Erythroblast (primary cell): Measurements from ENCODE around the gene ZNF385B.

ENCODE experiments used
- DNase-seq, 2 experiments: peaks; one replicate each; lab custom pipeline; 2025; lab: John Stamatoyannopoulos, UW
- GATA1 ChIP-seq: IDR thresholded peaks from 2 replicates; pipeline ENCODE4 v1.6.1; 2011; ENCODE audit warnings: low read depth, mild to moderate bottlenecking, control low read depth, low read length, moderate library complexity
- POLR2A ChIP-seq: IDR thresholded peaks from 2 replicates; pipeline ENCODE4 v1.6.1; 2011; ENCODE audit warnings: mild to moderate bottlenecking, low read length

Gene ZNF385B

DNA sequence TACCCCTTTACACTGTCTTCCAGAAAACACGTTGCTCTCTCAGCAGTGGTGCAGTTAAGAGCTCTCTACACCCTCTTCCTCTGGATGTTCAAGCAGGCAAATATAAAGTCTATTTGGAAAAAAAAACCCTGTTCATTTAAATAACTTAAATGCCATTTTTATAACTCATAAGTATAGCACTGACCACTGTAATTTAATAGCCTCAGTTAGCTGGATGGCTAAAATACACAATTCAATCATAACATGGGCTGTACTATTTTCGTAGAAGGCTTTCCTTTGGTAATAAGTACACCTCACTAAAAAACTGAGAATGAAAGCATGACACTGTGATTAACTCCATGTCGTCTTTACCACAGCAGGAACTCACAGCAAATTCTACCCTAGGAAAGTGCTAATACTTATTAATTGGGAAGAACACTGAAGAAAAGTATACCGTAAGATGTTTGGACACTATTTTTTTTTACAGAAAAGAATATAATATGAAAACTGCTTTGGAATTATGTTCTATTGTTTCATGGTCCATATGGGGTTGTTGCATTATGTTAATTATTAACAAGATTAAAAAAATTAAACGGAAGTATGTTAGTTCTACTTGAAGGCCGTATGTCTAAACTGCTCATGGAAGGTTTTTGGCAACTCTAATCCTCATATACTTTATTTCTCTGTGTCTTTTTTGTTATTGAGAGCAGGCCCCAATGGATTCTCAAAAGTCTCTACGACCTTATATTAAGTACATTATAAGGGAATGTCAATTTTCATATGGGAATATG, 269.1 kb downstream of the ZNF385B start:
- TF ChIP-seq GATA1 (no peak), POLR2A (no peak)
- DNase-seq, result no peak

DNA sequence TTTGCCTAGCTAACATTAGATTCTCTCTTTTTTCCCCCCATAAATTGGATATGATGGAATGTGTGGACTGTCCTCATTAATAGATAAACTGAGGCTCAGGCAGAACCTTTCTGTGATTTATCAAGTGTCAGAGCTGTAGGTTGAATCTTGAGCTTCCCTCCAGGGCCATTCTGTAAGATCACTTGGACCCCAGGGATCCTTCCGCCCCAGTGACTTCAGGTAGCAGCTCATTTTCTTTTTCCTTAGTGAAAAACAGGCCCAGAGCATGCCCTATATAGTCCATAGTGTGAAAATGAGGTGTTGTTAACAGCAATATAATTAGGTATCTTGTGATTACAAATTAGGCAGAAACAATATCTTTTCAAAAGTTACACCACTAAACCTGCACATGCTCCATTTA, 269.7 kb downstream of the ZNF385B start:
- no peak for DNase-seq
- no peak for TF ChIP-seq POLR2A
- TF ChIP-seq GATA1, result no peak

DNA sequence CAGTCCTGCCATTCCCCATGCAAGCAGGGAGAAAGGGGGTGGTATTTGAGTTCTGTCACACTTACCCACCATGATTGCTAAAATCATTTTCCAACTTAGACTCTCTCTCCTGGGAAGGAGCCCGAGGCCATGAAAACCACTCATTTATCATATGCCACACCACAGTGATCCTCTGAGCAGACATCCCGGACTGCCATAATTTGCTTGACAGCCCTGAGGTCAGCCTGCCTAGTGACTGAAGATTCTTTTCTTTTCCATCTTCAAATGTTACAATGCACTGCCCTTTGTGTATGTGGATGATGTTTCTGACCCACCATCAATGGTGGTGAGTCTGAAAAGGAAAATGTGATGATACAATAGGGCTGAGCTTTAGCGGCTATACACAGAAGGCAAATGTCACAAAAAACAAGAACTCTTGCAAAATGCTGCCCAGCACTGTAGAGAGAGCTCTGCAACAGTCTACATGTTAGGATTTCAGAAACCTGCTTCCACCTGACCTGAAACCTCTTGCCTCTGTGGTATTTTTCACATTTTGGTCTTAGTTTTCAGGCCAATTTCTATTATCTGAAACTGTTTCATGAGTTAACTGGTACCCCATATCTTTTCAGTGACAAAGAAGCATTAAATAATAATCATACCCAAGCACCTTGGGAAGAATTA, 272.8 kb downstream of the ZNF385B start:
- TF ChIP-seq POLR2A, result no peak
- TF ChIP-seq GATA1, result no peak
- DNase-seq, result no peak

DNA sequence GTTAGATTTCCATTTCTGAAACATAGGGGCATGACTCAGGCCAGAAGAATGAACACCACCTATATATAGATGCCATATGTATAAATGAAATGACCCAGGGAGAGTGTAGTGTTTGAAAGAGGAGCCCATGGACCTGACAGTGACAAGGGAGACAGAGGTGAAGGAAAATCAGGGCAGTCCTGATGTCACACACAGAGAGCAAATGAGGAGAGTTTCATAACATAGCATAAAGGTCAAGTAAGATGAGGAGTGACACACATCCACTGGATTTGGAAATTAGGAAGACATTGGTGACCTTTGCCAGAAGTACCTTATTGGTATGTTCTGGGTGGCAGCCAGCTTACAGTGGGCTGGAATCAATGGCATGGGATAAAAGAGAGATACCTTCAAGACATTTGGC, 276.7 kb downstream of the ZNF385B start:
- DNase-seq, result no peak
- TF ChIP-seq GATA1, result no peak
- no peak for TF ChIP-seq POLR2A

GRCh38 chr2:179581605-179582004, 279.8 kb downstream of the ZNF385B start:
- no peak for DNase-seq
- TF ChIP-seq GATA1 (no peak), POLR2A (no peak)

GRCh38 chr2:179580378-179581146, 280.9 kb downstream of the ZNF385B start:
- no peak for DNase-seq
- no peak for TF ChIP-seq GATA1
- no peak for TF ChIP-seq POLR2A

DNA sequence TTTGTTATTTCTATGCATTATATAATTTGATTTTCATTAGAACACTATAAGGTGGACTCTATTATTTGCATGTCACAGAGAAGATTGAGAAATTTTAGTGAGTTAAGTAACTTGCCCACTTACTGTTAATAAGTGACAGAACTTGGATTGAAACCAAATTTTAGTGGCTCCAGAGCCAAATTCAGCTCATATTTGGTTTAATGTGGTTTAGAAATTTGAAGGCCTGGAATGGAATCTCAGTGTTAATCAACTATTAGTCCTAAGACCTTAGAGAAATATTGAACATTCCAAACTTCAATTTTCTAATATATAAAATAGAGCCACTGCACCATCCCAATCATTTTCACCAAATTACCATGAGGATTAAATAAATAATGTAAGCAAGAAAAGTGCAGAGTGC, 281.6 kb downstream of the ZNF385B start:
- no peak for DNase-seq
- no peak for TF ChIP-seq GATA1
- no peak for TF ChIP-seq POLR2A

GRCh38 chr2:179578171-179578916, 283.1 kb downstream of the ZNF385B start:
- no peak for TF ChIP-seq POLR2A
- no peak for TF ChIP-seq GATA1
- DNase-seq, result no peak

DNA sequence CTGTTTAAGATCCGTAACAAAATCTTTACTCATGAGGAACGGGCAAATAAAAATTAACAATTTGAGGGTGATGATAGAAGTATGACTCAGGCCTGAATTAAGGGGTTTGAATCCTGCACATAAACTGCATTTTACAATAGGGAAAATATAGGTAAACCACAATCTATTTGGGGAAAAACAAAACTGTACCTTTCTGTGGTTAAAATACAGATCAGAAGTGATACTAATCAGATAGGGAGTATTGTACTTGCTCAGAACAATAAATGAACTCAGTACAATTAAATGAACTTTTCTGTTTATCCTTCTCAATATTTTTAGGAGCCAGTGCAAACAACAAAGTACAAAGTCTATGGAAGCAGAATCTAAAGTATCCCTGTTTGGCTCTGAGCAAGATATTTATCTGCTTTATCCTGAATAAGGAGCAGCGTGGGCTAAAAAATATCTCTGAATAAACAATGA, 287.3 kb downstream of the ZNF385B start:
- no peak for DNase-seq
- TF ChIP-seq GATA1 (no peak), POLR2A (no peak)

- TF ChIP-seq GATA1 (no peak), POLR2A (no peak)
- DNase-seq, result no peak
Measured at GRCh38 chr2:179572544-179572943, 288.9 kb downstream of the ZNF385B start.

- TF ChIP-seq POLR2A (no peak), GATA1 (no peak)
- no peak for DNase-seq
Measured at GRCh38 chr2:179571721-179572120, 289.7 kb downstream of the ZNF385B start.

GRCh38 chr2:179571252-179571651, 290.2 kb downstream of the ZNF385B start:
- no peak for DNase-seq
- TF ChIP-seq GATA1 (no peak), POLR2A (no peak)

- DNase-seq, result no peak
- TF ChIP-seq GATA1 (no peak), POLR2A (no peak)
Measured at GRCh38 chr2:179569831-179570233, 291.6 kb downstream of the ZNF385B start.
